NCI-H345 treated with DMSO at 0.1 percent for 48 hours (cell line): ENCODE measurements around the gene MBP.
A peak's percentile ranks its signal among the peaks of the same experiment; 100 is the strongest.

Experiments used
- DNase-seq: peaks from one replicate; lab custom pipeline; 2025; ENCODE audit not compliant: unreplicated experiment; lab: John Stamatoyannopoulos, UW

Gene MBP

DNA sequence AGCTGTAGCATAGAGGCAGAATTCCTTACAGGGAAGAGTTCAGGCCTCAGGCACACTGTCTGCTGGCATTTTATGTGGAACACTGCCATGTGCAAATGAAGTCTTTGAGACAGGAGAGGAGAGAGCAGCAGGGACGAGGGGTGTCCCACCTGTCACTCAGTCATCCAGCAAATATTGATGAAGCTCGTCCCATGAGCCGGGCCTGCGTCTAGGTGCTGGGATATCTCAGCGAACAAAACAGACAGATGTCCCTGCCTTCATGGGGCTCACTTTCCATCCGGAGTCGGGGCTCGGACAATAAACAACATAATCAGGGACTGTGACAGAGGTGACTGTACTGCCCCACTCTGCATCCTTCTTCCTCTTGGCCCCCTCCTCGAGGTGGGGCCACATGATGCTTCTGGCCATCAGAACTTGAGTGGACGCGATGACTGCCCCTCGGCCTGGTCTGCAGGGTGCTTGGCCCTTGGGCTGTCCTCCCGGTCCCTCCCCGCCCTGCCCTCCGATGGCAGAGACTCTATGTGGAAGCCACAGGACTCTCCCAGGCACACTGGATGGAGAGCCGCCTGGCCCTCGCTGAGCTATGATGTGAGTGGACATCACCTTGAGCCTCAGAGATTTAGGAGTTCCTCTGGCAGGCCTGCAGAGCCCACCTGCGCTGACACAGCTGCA is 78.8 kb downstream of the MBP start:
- DNase-seq, result no peak

DNA sequence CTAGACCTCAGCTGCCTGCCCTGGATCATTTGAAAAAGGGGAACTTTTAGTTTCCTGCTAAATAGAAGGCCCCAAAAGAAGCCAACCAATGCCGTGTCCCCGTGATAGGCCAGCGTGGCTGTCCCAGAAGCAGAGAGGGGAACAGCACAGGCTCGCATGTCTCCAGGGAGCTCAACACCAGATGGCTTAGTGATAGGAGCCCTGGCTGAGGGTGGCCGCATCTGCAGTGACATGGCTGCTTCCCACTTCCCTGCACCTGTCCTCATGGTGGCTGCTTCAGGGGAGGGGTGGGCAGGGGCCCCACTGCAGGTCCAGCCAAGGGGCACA is 79.6 kb downstream of the MBP start:
- no peak for DNase-seq

DNA sequence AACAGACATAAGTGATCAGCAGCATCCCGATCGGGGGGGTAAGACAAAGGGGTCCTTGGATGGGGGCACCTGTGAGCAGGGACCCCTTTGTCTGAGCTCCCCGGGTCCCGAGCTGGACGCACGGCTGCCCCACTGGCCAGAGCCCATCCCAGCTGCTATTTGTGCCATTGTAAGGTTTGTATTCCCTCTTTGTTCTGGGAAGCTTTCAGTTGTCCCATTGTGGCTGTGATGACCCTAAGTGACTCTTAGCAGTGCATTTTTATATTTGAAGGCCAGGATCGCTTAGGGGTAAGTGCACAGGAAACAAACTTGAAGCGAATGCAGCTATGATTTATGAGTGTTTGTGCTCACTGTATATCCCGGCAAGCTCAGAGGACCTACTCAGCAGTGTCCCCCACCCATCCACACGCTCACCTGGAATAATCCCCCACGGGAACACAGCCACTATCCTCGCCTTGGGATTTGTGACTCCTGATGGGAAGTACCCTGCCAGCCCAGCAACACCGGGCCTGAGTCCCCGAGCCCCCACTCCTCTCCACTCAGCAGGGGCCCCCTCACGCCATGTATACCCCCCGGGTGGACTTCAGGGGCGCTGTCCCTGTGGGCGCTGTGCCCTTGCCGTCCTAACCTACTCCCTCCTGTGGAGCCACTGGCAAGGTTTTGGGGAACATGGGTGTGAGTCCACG is 80.1 kb downstream of the MBP start:
- no peak for DNase-seq

DNA sequence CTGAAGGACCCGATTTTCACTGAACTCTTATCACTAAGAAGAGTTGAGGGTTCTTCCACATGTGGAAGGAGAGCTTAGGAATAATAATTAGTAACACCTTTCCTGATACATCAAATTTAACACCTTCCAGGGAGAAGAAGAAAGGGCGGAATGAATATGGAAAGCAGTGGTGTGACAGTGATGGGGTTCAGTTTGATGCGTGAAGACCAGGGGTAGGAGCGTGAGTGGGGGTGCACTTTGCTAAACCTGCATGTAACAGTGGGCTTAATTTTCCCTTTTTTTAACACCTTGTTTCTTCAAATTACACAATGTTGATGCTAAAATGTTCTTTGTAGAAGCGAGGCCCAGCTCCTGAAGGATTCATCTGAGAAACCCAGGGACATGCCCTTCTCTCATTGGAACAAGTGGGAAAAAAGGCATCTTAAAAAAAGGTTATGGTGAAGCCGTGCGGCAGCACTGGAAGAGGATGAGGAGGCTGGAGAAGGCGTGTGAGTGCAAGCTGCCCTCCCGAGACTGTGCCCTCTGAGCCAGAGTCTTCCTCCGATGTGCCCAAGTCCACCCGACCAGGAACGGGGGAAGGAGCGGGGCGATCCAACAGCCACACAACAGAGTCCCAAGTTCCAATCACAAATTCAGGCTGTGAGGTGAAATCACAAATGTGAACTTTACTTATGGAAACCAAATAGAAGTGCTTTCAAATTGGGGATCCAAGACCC is 80.8 kb downstream of the MBP start:
- no peak for DNase-seq

DNA sequence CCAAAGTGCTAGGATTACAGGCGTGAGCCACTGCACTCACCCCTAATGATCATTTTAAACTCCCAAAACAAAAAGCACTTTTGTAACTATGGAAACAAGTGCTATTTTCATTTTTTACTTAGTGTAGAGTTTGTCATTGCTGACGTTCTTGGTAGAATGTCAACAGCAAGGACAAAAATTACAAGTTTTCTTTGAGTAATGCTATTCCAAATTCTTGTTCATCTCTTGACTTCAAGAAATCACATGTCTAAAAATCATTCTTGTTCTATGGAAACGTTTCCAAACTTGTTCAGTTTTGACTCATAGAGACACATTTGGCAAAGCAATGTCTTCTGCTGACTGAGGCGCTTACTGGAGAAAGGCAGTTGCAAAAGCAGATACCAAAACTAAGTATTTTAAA is 82.6 kb downstream of the MBP start:
- DNase-seq, result no peak

DNA sequence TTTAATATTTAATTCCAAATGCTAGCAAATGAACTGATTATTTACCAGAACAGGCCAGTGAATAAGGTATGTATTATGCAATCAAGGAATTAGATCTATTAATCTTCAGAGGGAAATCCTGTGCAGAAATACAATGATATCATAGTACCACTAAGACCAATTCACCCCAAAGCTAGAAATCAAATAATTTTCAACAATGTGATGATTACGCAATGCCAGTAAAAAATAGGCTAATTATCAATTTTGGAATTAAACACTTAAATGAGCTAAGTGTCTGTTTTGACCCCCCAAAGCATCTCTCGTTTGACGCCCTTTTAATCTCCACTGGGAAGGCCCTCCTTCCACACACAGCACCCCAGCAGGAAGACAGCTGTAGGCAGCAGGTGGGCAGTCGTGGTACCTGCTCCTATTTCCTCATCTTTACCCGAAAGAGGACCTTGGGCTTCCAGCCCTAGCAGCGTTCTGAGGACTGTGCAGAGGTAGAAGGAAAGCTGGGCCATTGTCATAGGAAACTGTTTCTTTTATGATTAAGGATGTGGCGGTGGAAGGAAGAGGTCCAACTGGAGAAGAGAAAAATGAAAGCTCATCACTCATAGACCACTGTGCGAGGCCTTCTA is 84.7 kb downstream of the MBP start:
- DNase-seq, result no peak

DNA sequence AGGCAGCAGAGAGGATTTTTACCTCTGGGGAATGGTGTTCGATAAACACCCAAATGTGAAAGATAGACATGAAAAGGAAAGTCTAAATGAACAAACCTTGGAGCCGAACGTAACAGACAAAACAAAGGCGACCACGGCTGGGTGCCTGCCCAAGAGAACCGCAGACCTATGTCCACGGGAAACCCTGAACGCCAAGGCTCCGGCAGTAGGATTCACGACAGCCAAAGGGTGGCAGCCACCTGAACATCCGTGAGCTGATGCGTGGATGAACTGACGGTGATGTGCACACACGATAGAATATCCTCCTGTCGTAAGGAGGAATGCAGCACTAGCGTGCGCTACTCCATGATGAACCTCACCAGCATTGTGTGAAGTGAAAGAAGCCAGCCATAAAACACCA is 85.6 kb downstream of the MBP start:
- no peak for DNase-seq

DNA sequence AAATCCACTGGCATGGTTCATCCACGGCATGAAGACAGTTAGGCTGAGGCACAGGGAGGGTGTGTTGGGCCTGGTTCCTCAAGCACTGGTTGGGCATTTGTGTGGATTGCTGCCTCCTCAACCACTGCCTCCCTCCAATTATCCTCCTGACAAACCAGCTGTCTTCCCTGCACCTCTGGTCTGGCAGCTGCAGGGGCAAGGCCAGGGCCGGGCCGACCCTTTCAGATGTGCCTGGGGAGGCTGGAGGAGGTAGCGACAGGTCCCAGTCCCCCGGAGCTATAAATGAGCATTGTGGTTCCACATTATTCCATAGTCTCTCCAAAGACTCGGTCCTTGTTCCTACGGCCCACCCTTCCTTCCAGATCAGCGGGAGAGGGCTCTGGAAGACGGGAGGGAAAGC is 86.2 kb downstream of the MBP start:
- DNase-seq, result no peak

DNA sequence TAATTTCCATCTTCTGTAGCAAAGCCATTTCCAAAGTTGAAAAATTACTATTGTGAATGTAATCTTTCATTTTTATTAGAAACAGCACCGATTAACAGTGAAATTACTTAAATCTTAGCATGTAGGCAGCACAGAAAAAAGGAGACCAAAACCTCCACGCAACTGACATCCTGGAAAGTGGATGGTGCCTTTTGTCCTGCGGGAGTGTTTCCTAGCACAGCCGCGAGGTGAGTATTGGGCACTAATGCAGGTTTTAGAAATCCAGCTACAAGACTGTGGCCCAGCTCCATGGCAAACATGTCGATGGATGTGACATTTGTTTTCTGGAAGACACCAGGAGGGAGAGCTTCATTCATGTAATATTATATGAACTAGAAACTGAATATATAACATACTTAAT is 86.9 kb downstream of the MBP start:
- DNase-seq, result no peak

DNA sequence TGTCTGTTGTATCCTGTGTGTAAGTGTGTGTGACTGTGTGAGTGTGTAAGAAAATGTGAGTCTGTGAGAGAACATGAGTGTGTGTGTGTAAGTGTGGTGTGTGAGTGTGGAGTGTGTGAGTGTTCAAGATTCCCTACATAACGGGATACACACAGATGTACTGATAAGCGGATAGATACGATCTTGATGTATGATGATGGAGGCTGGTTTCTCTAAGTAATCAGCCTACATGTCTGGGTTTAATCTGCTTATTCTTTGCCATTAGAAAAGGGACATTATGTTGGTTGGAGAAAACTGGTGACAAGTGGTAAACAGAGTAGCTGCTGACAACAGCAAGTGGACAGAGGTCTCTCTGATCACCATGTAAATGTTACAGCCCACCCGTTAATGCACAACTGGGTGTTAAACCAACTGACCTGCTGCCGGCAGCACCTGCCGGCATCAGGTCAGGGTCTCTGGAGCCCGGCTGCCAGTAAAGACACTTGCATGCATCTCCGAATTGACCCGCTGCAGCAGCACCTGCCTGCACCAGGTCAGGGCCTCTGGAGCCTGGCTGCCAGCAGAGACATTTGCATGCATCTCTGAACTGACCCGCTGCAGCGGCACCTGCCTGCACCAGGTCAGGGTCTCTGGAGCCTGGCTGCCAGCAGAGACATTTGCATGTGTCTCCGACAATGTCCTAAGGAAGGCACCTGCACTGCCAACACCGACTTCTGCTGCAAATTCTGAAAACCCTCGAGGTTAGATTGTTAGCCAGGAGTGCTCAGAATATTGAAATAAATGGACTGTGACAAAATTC is 87.5 kb downstream of the MBP start:
- DNase-seq, result no peak

DNA sequence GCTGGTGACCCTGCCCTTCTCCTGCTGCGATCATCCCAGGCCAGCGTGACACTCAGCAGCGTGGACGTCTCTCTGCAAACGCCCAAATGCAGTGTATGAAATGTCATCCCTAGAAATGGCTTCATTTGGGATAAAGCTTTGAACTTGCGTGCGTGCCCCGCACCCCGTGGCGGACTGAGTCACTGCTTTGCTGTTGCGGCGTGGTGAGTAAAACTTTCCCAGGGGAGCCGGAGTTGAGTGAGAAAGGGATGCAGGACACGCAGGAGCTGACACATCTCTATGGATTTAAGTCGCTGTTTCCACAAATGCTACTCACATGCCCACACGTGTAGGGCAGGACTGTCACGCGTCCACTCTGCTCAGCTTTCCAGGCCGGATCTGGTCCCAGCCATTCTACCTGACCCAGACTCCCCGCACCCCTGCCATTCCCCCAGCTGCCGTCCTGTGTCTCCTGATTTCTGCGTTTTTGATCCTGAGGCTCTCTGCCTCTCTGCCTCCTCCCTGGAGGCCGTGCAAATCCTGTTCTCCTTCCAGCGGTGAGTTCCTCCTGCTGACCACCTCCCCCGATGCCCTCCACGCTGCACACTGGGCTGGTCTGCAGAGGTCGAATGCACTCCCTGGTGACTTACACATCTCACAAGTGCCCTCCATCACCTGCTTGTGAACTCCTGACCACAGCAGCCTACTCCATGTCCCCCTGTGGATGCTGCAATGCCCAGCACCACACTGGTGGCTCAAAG is 88.9 kb downstream of the MBP start:
- no peak for DNase-seq

DNA sequence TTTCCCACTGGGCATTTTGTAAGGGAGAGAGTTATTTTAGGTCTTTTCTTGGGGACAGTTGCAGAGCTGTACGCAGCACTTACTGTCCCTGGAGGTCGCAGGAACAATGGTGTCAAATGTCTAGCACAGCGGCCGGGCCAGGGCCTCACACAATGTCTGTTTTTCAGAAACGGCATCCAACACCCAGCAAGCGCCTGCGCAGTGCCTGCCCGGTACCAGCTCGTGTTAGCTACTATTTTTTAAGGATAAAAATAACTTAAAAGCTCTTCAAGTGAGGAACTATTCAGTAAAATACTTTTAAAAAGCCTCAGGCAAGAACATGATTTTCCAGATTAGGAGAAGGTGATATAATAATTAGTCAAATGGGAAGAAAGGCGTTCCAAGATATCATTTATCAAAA is 90.0 kb downstream of the MBP start:
- no peak for DNase-seq

DNA sequence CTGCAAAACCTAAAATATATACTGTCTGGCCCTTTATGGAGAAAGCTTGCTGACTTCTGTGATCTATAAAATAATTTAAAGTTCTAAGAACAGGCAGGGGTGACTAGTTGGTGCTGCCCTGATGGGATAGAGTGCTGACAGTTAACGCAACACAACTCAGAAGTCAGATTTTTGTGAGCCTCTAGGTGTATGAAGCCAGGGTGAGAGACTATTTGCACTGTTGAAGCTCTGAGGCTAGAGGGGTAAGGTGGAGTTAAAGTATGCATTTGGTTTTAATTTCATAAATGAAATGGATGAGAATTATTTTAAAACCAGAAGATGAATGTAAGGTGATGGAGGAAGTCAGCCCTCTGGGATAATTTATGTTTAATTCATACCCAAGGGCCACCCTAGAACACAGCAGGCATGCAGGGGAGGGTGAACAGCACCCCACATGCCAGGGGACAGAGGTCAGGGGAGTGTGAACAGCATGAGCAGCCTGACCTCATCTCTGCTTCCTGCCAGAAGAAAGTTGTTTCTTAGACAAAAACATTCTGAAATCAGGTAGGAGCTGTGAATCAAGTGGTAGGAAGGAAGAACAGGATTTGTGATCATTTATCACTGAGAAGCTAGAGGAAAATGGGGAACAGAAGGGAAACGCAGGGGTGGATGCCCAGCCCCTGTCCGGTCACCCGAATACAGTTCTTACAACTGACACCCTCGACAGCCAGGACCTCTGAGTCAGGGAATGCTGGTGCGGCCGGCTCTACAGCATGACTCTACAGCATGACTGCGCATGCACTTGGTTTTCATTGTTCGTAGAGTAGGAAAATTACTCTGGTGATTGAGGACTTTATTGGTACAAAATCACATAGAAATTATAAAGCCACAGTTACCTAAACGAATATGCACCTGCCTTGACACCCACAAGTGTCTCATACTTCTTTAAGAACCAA is 93.1 kb downstream of the MBP start:
- no peak for DNase-seq

DNA sequence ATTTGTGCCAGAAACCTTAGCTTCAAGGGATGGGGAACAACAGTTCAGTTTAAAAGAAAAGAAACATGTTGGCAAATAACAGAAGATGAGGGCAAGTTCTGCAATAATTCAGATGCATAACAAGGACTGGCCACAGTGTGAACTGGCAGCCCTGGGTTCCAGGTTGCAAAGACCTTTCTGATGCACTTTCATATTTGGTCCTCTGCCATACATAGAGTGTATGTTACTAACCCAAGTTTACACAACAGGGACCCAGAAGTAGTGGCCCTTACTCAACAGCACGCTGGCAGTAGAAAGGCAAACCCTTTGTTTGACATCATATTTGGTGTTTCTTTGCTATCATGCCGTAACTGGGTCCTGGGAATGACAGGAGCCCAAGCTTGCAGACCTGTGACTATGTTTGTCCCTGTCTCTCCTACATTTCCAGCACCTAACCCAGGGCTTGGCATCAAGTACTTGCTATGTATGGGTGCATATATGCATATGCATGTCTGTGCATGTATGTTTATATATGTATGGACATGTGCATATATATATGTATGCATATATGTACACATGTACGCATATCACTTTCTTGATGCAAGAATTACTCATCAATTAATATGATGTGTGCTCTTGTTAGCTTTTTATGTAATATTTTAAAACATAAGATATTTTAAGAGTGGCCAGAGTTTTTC is 94.3 kb downstream of the MBP start:
- DNase-seq, result no peak

DNA sequence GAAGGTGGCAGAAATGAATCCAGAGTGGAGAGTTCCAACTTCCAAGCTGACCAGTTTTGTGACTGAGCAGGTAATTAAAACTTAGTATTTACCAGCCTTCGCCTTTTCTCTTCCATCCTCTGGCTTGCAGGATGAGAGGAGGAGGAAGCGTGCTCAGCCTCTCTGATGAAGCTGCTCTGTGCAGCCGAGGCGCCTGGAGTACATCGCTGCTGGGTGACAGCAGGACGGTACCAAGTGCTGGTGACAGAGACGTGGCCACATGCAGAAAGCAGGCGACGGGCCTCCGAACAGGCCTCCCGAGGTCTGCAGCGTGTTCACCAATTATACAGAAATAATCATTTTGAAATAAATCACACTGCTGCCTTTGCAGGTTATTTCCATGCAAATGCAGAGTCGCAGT is 95.0 kb downstream of the MBP start:
- DNase-seq, result no peak

DNA sequence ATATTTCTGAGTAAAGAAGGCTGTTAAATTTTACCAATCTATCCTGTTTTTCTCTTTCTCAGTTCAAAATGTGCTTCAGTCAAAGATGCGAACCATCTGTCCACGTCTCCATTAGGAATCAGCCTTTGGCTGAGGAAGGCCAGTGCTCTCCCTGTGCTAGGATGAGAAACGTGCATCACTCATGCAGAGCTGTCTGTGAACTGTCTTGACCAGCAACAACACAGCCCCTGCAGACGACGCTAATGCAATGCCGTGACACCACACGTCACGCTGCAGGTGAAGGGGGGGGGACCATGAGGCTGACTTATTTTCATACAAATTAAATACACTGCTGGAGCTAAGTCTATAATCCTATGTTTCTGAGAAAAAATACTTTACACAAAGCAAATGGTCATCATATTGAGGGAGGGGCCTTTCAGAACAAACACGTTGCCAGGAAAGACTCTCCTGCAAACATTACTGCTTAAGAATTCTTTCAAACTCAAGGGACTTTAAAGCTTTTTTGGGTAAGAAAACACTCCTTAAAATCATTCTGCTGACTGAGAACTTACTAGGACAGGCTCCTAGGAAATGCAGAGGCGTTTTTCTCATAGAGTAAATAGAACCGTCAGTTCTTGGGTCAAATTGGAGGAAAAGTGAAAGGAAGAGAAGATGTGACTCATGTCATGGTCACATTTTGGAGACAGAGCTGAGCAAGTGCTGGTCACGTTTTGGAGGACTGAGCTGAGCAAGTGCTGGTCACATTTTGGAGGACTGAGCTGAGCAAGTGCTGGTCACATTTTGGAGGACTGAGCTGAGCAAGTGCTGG is 97.0 kb downstream of the MBP start:
- DNase-seq, result no peak

DNA sequence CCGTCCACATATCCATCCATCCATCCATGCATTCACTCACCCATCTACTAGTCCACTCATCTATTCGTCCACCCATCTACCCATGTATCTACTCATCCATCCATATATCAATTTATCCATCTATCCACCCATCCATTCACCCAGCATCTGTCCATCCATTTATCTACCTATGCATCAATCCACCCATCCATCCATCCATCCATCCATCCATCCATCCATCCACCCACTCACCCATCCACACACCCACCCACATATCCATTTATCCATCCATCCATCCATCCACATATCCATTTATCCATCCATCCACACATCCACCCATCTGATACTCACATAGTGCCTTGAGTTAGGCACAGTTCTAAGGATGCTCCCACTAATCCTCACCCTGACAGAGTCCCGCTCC is 99.0 kb downstream of the MBP start:
- DNase-seq, result no peak

DNA sequence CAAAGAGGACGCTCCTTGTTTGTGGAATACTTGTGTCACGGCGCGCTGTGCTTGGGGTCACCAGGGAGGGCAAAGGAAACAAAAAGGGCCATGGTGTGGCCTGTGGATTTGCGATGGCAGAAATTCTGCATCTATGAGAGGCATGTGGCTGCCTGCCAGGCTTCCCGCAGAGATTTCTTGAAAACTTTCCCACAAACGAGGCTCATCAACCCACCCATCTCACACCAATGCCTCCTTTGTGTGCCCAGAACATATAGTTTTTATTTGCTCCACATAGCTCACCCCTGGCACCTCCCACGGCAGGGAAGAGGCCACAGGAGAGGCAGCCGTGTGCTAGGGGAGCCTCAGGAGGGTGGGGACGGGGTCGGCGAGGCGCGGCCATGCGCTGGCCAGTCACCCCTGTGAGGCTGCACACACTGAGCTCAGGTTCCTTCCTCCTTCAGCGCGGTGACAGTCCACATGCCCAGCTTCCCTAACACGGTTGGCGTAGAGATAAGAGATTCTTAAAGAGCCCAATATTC is 100.3 kb downstream of the MBP start:
- DNase-seq, result peak; percentile 2
